Measurements from ENCODE around the gene TSC22D1.

The TSC22D1 gene

DNA sequence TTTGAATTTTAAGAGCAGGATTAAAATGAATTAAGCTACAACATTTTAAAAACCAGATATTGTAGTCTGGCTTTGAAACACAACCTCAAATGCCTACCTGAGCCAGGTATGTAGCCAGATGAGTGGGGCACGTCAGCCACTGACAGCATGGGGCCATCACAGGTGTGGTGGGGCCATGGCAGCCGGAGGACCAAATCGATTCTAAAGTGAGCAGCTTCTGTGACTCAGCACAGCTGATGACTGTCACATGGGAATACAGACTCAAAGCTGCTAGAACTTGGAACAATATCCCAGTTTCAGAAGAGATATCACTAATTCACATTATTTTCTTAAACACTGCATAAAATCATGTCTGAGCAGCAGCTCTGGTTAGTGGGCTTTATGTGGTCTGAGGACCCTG is 149.7 kb downstream of the TSC22D1 start:
- DNase-seq (ENCODE audit: low read depth) = no peak

DNA sequence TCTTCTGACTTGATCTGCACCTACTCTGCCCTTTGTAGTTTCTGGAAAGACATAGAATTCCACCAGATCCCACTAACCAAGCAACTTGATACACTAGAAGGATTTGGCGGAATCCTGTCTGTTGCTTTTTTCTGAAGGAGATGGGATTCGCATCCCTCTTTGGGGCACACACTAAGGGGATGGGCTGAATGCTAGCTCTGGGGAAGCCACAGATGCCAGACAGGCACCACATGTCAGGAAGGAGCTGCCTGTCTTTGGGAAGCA is 150.4 kb downstream of the TSC22D1 start:
- no peak for DNase-seq (ENCODE audit: low read depth)

DNA sequence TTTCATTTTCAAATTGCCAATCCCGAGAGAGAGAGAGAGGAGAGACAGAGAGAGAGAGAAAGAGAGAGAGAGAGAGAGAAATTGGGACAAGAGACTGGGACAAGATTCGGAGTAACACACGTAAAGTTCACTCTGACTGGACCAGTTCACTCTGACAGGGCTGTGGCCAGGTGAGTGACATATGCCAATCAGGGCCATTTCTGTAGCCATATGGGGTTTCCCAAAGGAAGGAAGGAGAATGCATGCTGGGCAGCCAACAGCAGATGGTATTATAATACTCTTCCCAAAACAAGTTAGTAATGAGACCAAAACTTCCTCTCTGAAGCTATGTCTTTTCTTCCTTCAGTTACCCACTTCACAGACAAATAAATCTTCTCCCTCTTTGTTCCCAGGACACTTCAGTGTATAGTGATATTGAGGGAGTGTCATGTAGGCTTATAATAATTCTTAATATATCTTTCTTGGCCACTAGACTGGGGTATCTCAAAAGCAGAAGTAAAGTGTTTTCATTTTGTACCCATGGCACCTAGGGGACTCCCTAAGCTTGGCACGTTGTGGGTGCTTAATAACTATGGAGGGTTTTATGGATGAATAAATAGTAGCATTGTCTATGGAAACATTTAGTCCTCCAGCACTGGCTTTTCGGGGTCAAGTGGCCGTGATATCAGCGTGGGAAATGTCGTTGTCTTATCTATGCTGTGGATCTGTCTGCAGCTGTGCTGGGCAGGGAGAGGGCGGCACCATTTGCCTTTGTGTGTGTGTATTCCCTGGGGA is 150.9 kb downstream of the TSC22D1 start:
- DNase-seq (ENCODE audit: low read depth) = no peak

DNA sequence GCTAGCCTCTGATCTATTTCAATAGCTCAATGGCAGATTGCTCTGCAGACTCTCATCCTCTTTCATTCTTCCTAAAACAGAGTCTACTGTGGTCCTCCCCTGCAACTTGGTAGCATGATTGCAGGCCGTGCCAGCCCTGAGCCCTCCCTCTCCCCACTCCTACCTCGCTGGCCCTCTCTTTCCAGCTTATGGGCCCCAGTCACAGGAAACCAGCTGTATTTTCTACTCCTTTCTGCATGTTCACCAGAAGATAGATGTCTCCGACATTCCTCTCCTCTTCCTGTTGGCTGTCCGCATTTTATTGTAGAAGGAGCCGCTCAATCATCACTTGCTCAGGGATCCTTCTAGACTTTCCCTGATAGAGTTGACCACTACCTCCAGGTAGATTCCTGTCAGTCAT is 152.3 kb downstream of the TSC22D1 start:
- DNase-seq (ENCODE audit: low read depth) = no peak

DNA sequence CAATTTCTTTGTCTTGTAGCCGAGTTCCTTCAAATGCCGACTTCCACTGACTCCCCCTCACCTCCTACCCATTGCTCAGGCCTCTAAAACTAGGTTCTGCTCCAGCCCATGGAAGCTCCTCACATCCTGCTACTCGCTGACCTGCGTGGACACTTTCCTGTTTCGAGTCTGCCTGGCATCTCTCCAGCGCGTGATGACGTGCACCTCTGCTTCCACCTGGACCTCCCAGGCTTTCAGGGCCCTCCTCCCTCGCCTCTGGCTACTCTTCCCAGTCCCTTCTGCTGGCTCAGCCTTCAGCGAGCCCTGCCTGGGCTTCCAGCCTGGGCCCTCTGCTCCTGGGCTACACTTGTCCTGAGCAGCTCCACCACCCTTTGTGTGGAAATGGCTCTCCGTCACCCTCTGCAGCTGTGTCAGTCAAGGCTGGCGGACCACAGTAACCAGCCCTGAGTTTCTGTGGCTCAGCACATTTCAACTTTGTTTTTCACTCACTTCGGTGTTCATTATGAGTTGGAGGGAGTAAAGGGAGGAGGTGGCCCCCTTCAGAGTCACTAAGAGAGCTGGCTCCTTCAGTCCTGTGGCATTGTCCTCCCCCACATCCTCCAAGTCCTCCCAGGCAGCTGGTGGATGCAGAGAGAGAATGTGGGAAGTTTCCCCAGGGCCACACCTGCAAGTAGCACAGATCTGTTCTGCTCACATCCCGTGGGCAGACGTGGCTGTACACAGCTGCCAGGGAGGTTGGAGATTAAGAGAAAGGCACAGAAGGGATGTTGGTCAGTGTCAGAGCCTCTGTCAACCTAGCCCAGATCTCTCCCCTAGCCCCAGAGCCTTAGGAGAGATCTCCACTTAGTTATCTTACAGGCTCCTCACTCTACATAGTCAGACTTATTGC is 153.1 kb downstream of the TSC22D1 start:
- DNase-seq (ENCODE audit: low read depth) = no peak

DNA sequence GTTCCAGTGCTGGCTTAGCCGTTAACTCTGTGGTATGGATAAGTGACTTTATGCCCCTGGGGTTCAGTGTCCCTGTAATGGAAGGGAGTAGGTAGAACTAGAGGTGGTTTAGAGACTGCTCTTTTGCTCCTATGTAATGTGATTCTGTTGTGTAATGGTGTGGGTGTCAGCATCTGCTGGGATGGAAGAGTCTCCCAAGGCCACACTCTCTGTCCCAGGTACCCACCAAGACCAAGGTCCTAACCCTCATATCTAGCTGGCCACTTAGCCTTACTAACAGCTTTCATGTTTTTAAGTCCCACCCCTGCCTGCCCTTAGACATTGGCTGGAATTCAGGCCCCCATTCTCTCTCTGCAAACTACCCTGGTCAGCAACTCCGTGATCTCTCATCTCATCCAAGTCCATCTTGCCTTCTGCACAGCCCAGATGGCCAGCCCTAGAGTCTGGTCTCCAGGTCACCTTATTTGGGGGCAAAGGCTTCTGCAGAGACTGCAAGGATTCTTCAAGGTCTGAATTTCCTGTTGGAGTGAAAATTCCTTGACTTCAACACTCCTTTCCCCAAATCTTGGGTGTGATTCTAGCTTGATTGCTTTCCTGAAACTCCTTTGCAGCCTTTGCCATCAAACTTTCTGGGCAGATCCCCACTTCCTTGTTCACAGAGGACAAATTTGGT is 154.1 kb downstream of the TSC22D1 start:
- no peak for DNase-seq (ENCODE audit: low read depth)

DNA sequence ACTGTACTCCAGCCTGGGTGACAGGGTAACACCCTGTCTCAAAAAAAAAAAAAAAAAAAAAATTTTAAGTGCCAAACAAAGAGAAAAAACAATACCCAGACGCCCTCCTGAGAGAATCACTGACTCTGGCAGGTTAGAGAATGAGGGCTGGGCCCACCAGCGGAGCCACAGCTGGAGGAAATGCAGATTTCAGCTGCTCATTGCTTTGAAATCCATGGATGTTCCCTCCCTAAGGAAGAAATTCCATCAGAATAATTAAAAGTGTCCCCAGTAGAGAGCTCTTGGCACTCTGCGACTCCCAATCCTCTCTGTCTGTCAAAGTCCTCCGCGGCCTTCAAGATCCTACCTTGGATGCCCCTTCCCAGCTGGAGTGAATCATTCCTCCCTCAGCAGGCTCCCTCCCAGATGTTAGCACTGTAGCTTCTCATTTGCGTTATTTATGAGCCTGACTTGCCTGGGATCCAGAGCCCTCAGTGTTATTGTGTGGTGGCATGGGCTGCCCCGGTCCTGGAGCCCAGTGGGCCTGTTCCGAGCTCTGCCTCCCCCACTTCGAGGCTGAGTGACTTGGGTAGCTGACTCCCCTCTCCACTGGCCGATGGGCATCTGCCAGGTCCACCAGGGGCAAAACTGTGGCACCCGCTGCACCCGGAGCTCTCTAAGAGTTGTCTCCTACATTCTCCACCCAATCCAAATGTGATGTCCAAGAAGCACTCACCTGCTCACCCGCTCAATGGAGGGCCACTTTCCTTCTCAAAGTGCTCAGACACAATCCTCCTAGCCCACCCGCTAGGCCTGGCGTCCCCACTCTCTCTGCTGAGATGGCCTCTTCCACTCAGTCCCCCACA is 155.5 kb downstream of the TSC22D1 start:
- DNase-seq (ENCODE audit: low read depth) = no peak

DNA sequence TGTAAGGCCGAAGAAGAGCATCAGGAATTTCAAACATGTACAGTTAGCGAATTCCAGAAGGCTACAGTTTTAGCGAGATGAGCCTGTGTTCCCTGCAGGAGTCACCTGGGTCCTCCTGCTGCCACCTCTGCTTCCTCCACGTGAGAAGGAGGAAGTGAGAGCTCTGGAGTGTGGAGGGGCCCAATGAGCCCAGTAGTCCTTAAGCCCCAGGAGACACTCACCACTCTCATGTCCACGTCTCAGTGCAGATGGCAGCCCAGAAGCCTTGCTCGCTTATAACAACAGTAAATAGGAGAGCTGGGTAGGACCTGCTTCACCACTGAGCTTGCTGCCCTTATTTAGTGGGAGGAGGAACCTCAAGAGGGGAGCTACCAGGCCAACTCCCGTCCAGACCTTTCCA is 158.3 kb downstream of the TSC22D1 start:
- no peak for DNase-seq (ENCODE audit: low read depth)

DNA sequence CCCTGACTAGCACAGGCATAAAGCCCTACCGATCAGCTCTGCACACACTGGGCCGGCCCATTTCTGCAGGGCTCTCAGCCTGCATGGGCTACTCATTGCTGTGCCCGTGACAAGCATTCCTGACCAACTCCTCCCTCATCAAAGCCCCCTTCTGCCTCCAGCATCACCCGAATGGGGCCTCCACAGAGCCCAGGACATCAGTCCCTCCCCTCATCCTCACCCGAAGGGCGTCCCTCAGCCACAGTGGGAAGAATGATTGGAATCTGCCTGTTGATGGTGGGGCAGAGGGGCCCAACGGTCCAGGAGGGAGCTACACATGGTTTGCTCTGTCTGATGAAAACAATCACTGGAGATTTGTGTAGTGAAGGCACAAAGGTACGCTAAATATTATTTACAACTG is 158.7 kb downstream of the TSC22D1 start:
- no peak for DNase-seq (ENCODE audit: low read depth)

DNA sequence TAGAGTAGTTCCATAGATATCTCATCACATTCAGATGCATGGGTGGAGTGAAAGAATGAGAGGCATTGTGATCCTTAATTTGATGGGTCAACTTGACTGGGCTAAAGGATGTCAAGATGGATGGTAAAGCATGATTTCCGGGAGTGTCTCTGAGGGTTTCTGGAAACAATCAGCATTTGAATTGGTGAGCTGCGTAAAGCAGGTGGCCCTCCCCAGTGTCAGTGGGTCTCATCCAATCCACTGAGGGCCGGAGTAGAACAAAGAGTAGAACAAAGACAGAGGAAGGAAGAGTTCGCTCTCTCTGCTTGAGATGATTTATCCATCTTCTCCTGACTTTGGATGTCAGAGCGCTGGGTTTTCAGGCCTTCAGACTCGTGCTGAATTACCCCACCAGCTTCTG is 159.4 kb downstream of the TSC22D1 start:
- no peak for DNase-seq (ENCODE audit: low read depth)

DNA sequence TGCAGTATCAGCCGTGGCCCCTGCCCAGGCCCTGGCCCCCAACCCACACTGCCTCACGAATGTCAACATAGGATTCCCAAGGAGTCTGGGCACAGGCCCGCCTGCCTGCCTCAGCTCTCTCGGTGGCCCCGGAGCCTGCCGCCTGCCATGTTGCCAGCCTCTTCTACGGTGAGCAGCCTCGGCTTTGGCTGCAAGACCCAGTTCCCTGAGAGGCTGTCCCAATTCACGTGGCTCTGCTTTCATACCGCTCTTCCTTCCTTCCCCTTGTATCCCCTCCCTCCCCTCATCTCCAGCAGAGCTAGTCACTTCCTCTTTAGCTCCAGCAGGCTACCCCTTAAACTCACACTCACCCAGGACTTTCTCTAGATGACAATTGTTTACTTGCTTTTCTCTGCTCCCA is 159.8 kb downstream of the TSC22D1 start:
- no peak for DNase-seq (ENCODE audit: low read depth)

DNA sequence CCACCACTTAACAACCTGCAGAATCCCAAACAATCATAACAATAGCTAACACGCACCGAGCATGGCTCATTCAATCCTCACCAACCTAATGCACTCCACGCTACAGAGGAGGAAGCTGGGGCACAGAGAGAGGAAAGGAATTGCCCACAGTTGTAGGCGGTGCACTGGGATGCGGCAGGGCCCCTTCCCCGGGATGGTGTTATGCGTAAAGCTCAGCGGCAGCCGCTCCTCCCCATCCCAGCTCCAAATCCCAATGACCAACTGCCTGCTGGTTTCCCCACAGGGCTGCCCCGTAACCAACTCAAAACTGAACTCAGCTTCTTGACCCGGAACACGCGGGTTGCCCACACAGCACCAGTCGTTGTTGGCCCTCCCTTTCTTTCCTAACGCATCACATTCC is 160.3 kb downstream of the TSC22D1 start:
- no peak for DNase-seq (ENCODE audit: low read depth)

DNA sequence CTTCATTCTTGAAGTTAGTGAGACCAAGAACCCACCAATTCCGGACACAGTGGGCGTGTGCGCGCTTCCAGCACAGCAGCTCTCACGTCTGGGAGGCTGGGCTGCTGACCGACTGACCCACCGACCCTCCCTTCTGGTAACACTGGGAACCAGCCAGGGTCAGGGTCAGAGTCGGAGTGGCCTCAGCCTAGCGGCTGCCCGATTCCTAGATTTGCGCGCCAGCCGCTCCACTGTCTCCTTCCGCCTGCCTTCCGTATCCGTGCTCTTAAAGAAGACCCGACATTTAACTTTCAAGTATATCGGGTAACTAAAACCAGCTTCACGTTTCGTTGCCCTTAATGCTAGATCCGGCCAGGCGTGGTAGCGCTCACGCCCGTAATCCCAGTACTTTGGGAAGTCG is 161.4 kb downstream of the TSC22D1 start:
- no peak for DNase-seq (ENCODE audit: low read depth)

DNA sequence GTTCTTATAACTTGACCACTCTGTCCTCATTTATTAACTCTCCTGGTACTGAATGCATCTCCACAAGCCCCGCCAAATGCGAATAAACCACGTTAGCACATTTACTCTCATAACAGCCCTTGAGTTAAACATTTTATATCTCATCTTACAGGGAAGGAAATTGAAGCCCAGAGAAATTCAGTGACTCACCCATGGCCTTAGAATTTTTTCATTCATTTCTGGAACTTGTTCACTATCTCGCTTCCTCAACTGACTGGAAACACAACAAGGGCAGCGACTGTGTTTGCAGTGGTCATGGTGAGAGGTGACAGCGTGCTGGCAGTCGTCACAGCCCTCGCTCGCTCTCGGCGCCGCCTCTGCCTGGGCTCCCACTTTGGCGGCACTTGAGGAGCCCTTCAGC is 163.0 kb downstream of the TSC22D1 start:
- no peak for DNase-seq (ENCODE audit: low read depth)

DNA sequence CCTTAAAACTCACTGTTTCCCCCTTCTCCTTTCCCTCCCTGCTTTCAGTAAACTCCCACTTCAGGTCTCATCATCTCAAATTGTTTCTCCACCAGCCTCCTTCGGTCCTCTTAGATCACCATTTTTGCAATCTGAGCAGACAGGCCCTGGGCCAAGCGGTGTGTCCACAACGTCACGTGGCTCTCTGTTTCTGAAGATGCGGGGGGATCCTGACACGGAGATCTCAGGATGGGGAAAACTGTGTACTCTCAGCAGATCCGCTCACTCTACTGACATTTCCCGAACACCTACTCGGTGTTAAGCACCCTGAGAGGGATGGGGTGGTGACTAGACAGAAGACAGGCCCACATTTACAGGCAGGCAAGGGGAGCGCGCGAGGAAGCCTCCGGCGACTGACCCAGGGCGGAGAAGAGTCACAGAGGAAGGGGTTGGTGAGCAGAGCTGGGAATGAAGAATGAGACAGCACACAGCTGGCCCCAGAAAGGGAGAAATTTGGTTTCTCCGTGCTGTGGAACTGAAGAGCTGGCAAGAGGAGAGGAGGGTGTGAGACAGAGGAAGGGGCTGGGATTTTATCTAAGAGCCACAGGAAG is 163.7 kb downstream of the TSC22D1 start:
- DNase-seq (ENCODE audit: low read depth) = no peak

DNA sequence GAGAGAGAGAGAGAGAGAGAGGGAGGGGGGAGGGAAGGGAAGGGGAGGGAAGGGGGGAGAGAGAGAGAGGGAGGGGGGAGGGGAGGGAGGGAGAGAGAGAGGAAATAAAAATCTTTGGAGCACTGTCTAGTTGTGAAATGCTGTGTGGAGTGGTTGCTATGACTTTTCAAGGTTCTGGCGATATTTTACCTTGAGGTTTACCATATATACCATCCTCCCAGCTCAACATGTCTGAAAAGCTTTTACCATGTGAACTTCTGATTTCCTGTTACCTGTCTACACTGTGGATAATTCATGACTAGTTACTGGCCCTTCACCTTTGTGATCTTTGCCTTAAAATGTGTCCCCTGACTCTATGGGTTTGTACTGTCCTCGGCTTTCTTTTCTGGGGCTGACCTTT is 164.3 kb downstream of the TSC22D1 start:
- DNase-seq (ENCODE audit: low read depth) = no peak

DNA sequence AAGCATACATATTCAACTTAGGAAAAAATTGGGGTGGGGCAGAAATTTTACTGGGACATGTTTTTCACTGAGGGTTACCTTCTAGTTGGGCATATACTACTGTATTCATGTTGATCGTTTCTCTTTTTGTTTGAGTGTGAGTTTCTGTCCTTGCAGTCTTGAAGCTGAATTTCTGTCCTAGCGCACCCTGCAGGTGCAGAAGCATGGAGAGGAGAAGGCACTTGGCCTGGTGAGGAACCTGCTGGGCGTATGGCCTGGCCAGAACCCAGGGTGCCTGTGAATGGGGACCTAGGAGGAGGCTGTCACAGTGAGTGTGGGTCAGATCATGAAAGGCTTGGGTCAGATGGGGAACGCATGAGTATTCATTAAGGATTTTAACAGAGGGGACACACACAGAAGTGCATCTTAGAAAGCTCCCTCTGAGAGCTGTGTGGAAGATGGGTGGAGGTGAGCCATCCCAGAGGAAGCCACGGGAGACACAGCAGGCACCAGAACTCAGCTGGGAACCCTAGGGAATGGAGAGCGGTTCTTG is 165.7 kb downstream of the TSC22D1 start:
- no peak for DNase-seq (ENCODE audit: low read depth)

DNA sequence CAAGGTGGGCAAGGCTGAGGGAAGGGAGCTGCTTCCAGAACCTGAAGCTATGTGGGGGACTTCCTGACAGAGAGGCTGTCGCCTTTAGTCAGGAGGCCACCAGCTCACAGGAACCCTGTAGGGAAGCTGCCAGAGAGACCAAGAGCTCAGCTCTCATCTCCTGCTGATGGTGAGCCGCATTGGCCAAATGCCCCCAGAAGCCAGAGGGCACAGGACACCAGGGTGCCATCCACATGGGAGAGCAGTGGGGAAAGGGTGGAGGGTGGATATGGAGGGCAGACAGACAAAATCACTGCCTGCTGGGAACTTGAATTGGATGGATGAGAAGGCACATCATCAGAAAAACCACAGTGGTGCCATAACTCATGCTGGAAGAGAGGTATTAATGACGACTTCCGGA is 166.5 kb downstream of the TSC22D1 start:
- DNase-seq (ENCODE audit: low read depth) = no peak

DNA sequence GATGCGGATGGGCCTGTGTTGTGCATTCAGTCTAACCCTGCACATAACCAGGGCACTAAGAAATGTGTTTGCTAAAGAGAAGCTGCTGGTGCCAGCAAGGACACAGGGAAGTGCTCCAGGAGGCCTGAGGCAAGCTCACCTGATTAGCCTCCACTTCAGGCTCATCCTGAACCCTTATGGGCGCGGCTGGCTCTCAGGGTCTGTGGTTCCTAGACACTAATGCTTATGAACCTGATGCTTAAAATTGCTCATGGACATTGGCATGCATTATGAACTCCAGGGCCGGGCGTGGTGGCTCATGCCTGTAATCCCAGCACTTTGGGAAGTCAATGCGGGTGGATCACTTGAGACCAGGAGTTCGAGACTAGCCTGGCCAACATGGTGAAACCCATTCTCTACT is 168.2 kb downstream of the TSC22D1 start:
- DNase-seq (ENCODE audit: low read depth) = no peak

DNA sequence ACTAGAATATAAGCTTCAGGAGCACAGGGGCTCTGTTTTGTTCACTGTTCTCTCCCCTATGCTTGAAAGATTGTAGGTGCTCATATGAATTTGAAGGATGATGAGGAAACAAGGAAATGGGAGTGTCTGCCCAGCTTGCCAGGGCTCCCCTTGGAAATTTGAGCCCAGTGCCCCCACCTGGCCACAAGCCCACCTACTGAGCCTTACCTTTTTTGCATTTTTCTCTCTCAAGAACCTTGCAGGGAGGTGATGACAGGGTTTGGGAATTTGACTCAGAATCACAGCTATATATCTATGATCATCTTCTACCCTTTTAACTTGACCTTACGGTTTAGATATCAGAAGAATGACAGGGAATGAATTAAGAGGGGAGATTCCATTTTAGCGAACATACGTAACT is 168.8 kb downstream of the TSC22D1 start:
- DNase-seq (ENCODE audit: low read depth) = no peak

DNA sequence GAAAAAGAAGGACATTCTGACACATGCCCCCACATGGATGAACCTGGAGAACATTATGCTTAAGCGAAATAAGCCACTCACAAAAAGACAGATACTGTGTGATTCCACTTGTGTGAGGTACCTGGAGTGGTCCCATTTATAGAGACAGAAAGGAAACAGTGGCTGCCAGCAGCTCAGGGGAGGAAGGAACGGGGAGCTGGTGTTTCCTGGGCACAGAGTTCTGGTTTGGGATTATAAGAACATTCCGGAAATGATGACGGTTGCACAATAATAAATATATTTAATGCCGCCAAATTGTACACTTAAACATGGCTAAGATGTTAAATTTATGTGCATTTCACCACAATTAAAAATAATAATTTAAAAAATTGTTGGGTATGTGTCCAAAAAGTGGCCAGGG is 169.5 kb downstream of the TSC22D1 start:
- no peak for DNase-seq (ENCODE audit: low read depth)
